ENCODE measurements around the gene DHRS12. TPM values are rescaled to one million over a fixed set of nuclear protein-coding genes. Genes with fewer than 3 reads are reported as not detected.

The DHRS12 gene
- total RNA-seq, 2 experiments from 2014 or later, result 5.0 to 6.4 TPM

GRCh38 chr13:51760592-51760991 lies 43.4 kb downstream of the DHRS12 start:
- H3K9me3 Mint-ChIP-seq, result no peaks in the 10 kb centered on the region
- peaks cover 20% of the 10 kb centered on the region for H3K4me1 Mint-ChIP-seq
- H3K27ac Mint-ChIP-seq, result no peak overlapping the region
- no peak overlapping the region for H3K4me3 Mint-ChIP-seq
- CTCF ChIA-PET, result no interaction called here
- POLR2A ChIA-PET, result interaction anchor here (1.0 kb wide), 1 partner anchor 307 kb away, joined by 6 read pairs; no protein-coding TSS in a partner anchor
- DNase-seq, result no peak
- H3K36me3 Mint-ChIP-seq (ENCODE audit: low read depth), result peaks cover 11% of the 10 kb centered on the region
- H3K27me3 Mint-ChIP-seq, result no peaks in the 10 kb centered on the region

- H3K27me3 Mint-ChIP-seq, result no peaks in the 10 kb centered on the region
- H3K27ac Mint-ChIP-seq, result no peak overlapping the region
- peaks cover 9% of the 10 kb centered on the region for H3K4me1 Mint-ChIP-seq
- peaks cover 10% of the 10 kb centered on the region for H3K36me3 Mint-ChIP-seq (ENCODE audit: low read depth)
- no peak overlapping the region for H3K4me3 Mint-ChIP-seq
- no peak for DNase-seq
- ChIA-PET CTCF (no interaction called here), POLR2A (no interaction called here)
- H3K9me3 Mint-ChIP-seq, result no peaks in the 10 kb centered on the region
Observed at GRCh38 chr13:51759240-51759639, 44.7 kb downstream of the DHRS12 start.

- DNase-seq, result no peak
- CTCF ChIA-PET, result no interaction called here
- POLR2A ChIA-PET, result no interaction called here
- peaks cover 13% of the 10 kb centered on the region for H3K36me3 Mint-ChIP-seq (ENCODE audit: low read depth)
- no peak overlapping the region for H3K4me3 Mint-ChIP-seq
- H3K27me3 Mint-ChIP-seq, result no peaks in the 10 kb centered on the region
- no peak overlapping the region for H3K27ac Mint-ChIP-seq
- H3K4me1 Mint-ChIP-seq, result peaks cover 4% of the 10 kb centered on the region
- no peaks in the 10 kb centered on the region for H3K9me3 Mint-ChIP-seq
Observed at GRCh38 chr13:51758691-51759090, 45.3 kb downstream of the DHRS12 start.

- H3K9me3 Mint-ChIP-seq, result no peaks in the 10 kb centered on the region
- POLR2A ChIA-PET, result no interaction called here
Observed at GRCh38 chr13:51756651-51757050, 47.3 kb downstream of the DHRS12 start.

GRCh38 chr13:51747438-51748434 lies 56.2 kb downstream of the DHRS12 start:
- H3K4me1 Mint-ChIP-seq, result no peaks in the 10 kb centered on the region
- ChIA-PET CTCF (no interaction called here), POLR2A (no interaction called here)
- H3K9me3 Mint-ChIP-seq, result peaks cover 14% of the 10 kb centered on the region
- H3K27me3 Mint-ChIP-seq, result no peaks in the 10 kb centered on the region
- H3K27ac Mint-ChIP-seq, result no peak overlapping the region
- peaks cover 48% of the 10 kb centered on the region for H3K36me3 Mint-ChIP-seq (ENCODE audit: low read depth)
- no peak overlapping the region for H3K4me3 Mint-ChIP-seq
- DNase-seq, result no peak

More at GRCh38 chr13:51756651-51757050, 47.3 kb downstream of the DHRS12 start:
- DNase-seq, result no peak
- Mint-ChIP-seq H3K4me3 (no peak overlapping the region), H3K4me1 (no peaks in the 10 kb centered on the region), H3K36me3 (ENCODE audit: low read depth) (peaks cover 13% of the 10 kb centered on the region), H3K27me3 (no peaks in the 10 kb centered on the region), H3K27ac (no peak overlapping the region)
- CTCF ChIA-PET, result interaction anchor here (0.5 to 1.3 kb wide), 2 partner anchors 41 to 295 kb away, joined by 3 to 5 read pairs; no protein-coding TSS in a partner anchor

GRCh38 chr13:51746802-51747201 lies 57.2 kb downstream of the DHRS12 start:
- peaks cover 51% of the 10 kb centered on the region for H3K36me3 Mint-ChIP-seq (ENCODE audit: low read depth)
- H3K27me3 Mint-ChIP-seq, result no peaks in the 10 kb centered on the region
- no peak overlapping the region for H3K4me3 Mint-ChIP-seq
- H3K4me1 Mint-ChIP-seq, result no peaks in the 10 kb centered on the region
- CTCF ChIA-PET, result no interaction called here
- POLR2A ChIA-PET, result no interaction called here
- H3K27ac Mint-ChIP-seq, result no peak overlapping the region
- no peak for DNase-seq
- peaks cover 14% of the 10 kb centered on the region for H3K9me3 Mint-ChIP-seq

GRCh38 chr13:51745243-51745642 lies 58.7 kb downstream of the DHRS12 start:
- POLR2A ChIA-PET, result no interaction called here
- Mint-ChIP-seq H3K36me3 (ENCODE audit: low read depth) (peaks cover 49% of the 10 kb centered on the region), H3K9me3 (peaks cover 14% of the 10 kb centered on the region), H3K27me3 (no peaks in the 10 kb centered on the region), H3K27ac (no peak overlapping the region), H3K4me1 (no peaks in the 10 kb centered on the region), H3K4me3 (no peak overlapping the region)
- DNase-seq, result no peak
- CTCF ChIA-PET, result interaction anchor here (1.1 kb wide), 1 partner anchor 19 kb away, joined by 3 read pairs; no protein-coding TSS in a partner anchor

GRCh38 chr13:51742611-51743010 lies 61.4 kb downstream of the DHRS12 start:
- Mint-ChIP-seq H3K4me3 (no peak overlapping the region), H3K4me1 (peaks cover 11% of the 10 kb centered on the region), H3K27ac (no peak overlapping the region), H3K36me3 (ENCODE audit: low read depth) (peaks cover 53% of the 10 kb centered on the region), H3K9me3 (peaks cover 1% of the 10 kb centered on the region), H3K27me3 (no peaks in the 10 kb centered on the region)
- no peak for DNase-seq
- ChIA-PET CTCF (no interaction called here), POLR2A (no interaction called here)

- ChIA-PET POLR2A (interaction anchor here (1.8 kb wide), 1 partner anchor 23 kb away, joined by 7 read pairs; no protein-coding TSS in a partner anchor), CTCF (no interaction called here)
- no peak for DNase-seq
- Mint-ChIP-seq H3K27me3 (no peaks in the 10 kb centered on the region), H3K4me1 (peaks cover 13% of the 10 kb centered on the region), H3K9me3 (no peaks in the 10 kb centered on the region), H3K27ac (no peak overlapping the region), H3K36me3 (ENCODE audit: low read depth) (peaks cover 49% of the 10 kb centered on the region), H3K4me3 (no peak overlapping the region)
Observed at GRCh38 chr13:51742031-51742430, 61.9 kb downstream of the DHRS12 start.

GRCh38 chr13:51740698-51741097 lies 63.3 kb downstream of the DHRS12 start:
- ChIA-PET POLR2A (interaction anchor here (1.8 kb wide), 1 partner anchor 24 kb away, joined by 7 read pairs; no protein-coding TSS in a partner anchor), CTCF (interaction anchor here (0.7 to 1.6 kb wide), 3 partner anchors 20 to 300 kb away, joined by 3 read pairs; no protein-coding TSS in a partner anchor)
- Mint-ChIP-seq H3K27ac (no peak overlapping the region), H3K4me3 (no peak overlapping the region), H3K36me3 (ENCODE audit: low read depth) (peaks cover 54% of the 10 kb centered on the region), H3K4me1 (peaks cover 13% of the 10 kb centered on the region), H3K9me3 (no peaks in the 10 kb centered on the region), H3K27me3 (no peaks in the 10 kb centered on the region)
- DNase-seq, result no peak

GRCh38 chr13:51739027-51739764 lies 64.8 kb downstream of the DHRS12 start:
- ChIA-PET POLR2A (interaction anchor here (0.7 kb wide), 1 partner anchor 43 kb away, joined by 3 read pairs; no protein-coding TSS in a partner anchor), CTCF (interaction anchor here (1.6 kb wide), 1 partner anchor 25 kb away, joined by 3 read pairs; no protein-coding TSS in a partner anchor)
- no peak for DNase-seq
- Mint-ChIP-seq H3K36me3 (ENCODE audit: low read depth) (peaks cover 45% of the 10 kb centered on the region), H3K27me3 (no peaks in the 10 kb centered on the region), H3K4me3 (no peak overlapping the region), H3K9me3 (no peaks in the 10 kb centered on the region), H3K4me1 (peaks cover 13% of the 10 kb centered on the region), H3K27ac (no peak overlapping the region)

- Mint-ChIP-seq H3K27me3 (no peaks in the 10 kb centered on the region), H3K27ac (no peak overlapping the region), H3K36me3 (ENCODE audit: low read depth) (peaks cover 47% of the 10 kb centered on the region), H3K4me1 (peaks cover 13% of the 10 kb centered on the region), H3K9me3 (no peaks in the 10 kb centered on the region), H3K4me3 (no peak overlapping the region)
- no peak for DNase-seq
- ChIA-PET CTCF (no interaction called here), POLR2A (no interaction called here)
Observed at GRCh38 chr13:51738226-51738905, 65.6 kb downstream of the DHRS12 start.

Measured in activated CD4-positive, alpha-beta memory T cell treated with anti-CD3 and anti-CD28 coated beads, Interleukin-2, amount 10 ng/mL, durations not matched to agents 7 days and 5 days (primary cell).